COR-L47 (cell line): ENCODE measurements around the gene KIFC1.
"Not testable (repeated sequence)": the region's sequence is repeated elsewhere in the genome, so short reads cannot be mapped to it uniquely, and the experiment has no call there.

Experiments used
- DNase-seq: peaks from one replicate; lab custom pipeline; 2025; lab: John Stamatoyannopoulos, UW

The KIFC1 gene, protein sequence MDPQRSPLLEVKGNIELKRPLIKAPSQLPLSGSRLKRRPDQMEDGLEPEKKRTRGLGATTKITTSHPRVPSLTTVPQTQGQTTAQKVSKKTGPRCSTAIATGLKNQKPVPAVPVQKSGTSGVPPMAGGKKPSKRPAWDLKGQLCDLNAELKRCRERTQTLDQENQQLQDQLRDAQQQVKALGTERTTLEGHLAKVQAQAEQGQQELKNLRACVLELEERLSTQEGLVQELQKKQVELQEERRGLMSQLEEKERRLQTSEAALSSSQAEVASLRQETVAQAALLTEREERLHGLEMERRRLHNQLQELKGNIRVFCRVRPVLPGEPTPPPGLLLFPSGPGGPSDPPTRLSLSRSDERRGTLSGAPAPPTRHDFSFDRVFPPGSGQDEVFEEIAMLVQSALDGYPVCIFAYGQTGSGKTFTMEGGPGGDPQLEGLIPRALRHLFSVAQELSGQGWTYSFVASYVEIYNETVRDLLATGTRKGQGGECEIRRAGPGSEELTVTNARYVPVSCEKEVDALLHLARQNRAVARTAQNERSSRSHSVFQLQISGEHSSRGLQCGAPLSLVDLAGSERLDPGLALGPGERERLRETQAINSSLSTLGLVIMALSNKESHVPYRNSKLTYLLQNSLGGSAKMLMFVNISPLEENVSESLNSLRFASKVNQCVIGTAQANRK

DNA sequence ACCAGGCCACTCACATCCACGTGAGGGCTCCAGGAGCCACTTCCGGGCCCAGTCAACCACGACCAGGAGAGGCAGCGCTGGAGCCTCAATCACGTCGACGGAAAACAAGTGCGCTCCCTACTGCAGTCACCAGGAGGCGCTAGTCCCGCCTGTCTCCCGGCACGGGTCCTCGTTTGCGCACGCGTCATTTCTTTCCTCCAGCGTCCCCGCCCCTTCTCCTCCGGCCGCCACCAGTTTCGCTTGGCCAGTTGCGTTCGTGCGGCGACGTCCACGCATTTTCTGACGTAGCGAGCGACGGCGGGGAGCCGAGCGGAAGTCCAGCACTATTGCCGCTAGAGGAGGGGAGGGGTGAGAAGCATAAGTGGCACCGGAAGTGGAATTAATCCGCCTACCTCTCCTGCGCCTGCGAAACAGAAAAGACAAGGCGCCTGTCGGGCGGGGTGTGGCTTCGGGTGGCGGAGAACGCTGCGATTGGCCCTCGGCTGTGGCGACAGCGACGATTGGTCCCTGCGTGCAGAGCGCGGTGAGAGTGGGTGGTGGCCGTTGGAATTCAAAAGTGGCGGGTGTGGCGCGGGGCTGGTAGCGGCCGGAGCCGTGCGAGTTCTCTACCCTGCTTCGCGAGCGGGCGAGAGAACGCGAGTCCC is at the start of gene KIFC1:
KIFC1 (plus strand) TSS at position 546 of the 644 bp plus-strand sequence. CDS start 163 bp downstream, outside the sequence.
- DNase-seq, result peak; percentile 100

DNA sequence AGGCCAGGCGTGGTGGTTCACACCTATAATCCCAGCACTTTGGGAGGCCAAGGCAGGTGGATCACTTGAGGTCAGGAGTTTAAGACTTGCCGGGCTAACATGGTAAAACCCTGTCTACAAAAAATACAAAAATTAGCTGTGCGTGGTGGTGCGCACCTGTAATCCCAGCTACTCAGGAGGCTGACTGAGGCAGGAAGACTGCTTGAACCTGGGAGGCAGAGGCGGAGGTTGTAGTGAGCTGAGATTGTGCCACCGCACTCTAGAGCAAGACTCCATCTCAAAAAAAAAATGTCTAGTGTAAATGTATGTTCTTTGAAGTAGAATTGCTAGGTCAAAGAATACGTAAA is 48.0 kb upstream of the KIFC1 start:
- DNase-seq, result not testable (repeated sequence)

DNA sequence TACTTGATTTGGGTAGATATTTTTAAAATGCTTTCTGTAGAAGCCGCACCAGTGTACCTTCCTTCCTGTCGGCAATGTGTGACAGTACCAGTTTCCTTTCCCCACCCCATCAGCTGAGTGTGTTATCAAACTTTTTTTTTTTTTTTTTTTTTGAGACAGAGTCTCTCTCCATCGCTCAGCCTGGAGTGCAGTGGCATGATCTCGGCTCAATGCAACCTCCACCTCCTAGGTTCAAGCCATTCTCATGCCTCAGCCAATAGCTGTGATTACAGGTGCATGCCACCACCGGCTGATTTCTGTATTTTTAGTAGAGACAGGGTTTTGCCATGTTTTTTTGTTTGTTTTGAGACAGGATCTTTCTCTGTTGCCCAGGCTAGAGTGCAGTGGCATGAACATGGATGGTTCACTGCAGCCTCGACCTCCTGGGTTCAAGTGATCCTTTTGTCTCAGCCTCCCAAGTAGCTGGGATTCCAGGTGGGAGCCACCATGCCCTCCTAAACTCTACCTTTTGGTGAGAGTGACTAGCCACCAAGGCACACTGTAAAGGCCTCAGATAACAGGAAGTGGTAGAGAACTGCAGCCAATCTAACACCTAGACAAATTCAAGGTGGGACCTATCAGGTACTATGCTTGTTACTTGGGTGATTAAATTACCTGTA is 47.5 kb upstream of the KIFC1 start:
- no peak for DNase-seq

DNA sequence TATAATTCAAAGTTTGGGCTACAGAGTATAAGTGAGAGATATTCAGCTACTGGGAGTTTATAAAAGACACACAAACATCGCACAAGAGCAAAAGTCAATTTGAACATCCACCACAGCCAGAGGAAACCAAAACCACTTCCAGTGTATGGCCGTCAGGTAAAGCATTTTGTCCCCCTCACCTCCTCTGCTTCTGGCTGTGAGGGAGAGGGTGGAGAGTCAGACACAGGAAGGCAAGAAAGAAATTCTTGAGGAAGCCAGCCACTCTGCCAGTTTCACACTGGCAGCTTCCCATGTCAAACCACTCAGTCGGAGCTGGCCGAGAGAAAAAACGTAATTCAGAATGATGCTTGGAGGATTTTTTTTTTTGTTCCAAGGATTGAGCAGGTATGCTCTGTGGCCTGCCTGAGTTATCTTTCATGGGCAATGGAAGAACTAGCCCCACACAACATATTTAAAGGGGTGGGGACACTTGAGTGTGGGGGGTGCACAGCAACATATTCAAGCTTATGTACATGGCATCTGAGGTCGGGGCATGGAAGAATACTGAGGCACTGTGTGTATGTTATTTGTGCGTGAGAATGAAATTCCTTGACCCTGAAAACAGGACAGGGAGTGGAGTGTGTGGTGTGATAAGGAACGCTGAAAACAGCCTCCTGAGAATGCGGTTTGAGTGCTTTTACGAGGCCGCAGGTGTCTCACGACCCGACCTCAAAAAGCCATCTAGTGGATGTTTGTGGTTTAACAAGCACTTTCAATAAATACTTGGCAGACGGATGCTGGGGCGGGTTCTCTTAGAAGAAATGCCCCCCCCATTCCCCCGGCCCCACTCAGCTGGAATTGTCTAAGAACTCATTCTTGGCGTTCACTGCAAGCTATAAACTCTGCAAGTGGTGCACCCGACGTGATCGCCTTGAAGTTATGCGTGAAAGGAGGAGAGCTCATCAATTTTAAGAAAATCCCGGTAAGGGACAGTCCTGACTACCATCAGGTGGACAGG is 46.6 kb upstream of the KIFC1 start:
- DNase-seq, result peak; percentile 80

DNA sequence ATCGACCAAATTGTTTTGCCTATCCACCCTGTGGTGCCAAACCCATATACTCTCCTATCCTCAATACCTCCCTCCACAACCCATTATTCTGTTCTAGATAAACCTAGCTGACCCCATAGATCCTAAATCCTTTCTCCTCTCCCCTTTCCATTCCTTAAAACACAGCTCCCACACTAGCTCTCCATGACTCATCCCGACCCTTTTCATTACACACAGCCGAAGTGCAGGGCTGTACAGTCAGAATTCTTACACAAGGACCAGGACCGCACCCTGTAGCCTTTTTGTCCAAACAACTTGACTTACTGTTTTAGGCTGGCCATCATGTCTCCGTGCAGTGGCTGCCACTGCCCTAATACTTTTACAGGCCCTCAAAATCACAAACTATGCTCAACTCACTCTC is 44.7 kb upstream of the KIFC1 start:
- not testable (repeated sequence) for DNase-seq

DNA sequence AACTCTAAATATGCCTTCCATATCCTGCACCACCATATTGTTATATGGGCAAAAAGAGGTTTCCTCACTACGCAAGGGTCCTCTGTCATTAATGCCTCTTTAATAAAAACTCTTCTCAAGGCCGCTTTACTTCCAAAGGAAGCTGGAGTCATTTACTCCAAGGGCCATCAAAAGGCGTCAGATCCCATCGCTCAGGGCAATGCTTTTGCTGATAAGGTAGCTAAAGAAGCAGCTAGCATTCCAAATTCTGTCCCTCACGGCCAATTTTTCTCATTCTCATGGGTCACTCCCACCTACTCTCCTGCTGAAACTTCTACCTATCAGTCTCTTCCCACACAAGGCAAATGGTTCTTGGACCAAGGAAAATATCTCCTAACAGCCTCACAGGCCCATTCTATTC is 43.8 kb upstream of the KIFC1 start:
- no peak for DNase-seq

DNA sequence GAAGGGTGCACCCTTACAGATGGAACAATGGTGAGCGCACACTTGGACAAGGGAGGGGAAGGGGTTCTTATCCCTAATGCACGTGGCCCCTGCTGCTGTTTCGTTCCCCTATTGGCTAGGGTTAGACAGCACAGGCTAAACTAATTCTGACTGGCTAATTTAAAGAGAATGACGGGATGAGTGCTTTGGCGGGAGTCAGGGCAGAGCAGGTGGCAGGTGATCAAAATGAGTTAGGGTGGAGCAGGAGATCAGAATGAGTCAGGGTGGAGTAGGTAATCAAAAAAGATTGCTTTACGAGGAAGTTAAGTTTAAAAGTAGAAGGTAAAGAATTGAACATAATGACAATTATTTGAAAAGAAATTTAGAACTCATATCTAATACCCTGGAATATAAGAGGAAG is 35.8 kb upstream of the KIFC1 start:
- DNase-seq, result not testable (repeated sequence)

DNA sequence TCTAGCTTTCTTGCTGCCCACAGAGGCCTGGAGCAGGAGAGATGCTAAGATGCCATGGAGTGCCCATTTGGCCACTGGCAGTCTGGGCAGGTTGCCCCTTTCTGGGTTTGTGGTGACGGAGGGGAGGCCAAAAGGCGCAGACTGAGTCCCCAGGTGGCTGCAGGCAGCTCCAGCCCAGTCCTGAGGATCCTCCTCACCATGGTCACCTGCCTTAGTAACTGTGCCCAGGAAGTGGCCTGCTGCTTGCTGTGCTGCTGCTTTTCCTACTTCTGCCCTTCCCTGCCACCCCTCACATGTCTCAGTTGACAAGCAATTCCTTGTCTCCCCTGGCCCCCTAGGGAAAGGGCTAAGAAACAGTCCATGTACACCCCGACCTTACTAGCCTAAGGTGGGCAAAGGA is 35.3 kb upstream of the KIFC1 start:
- no peak for DNase-seq

DNA sequence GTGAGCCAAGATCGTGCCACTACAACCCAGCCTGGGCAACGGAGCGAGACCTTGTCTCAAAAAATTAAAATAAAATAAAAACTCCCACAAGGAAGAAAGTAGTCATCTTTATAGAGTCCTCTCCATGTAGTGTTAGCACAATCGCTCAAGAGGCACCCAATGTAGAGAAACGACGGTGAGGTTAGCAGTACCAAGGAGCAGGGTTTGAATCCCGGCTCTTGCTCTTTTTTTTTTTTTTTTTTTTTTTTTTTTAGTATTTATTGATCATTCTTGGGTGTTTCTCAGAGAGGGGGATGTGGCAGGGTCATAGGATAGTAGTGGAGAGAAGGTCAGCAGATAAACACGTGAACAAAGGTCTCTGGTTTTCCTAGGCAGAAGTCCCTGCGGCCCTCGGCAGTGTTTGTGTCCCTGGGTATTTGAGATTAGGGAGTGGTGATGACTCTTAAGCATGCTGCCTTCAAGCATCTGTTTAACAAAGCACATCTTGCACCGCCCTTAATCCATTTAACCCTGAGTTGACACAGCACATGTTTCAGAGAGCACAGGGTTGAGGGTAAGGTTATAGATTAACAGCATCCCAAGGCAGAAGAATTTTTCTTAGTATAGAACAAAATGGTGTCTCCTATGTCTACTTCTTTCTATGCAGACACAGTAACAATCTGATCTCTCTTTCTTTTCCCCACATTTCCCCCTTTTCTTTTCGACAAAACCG is 34.3 kb upstream of the KIFC1 start:
- not testable (repeated sequence) for DNase-seq

DNA sequence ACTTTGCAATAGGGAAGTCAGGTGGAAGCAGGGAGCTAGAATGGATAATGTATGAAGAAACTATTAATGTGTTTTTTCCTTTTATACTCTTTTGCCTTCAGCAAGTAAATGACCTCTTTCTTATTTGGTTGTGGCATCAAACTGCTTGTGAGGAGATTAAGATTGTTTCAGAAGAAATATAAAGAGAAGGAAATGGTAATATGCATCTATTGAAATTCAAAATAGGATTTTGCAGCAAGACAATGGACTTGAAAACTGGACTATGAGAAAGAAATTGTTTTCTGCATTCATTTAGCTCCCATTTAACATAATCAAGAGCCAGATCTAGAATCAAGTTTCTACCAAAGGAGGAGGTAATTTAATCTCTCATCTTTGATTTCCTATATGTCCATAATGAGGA is 32.3 kb upstream of the KIFC1 start:
- no peak for DNase-seq

DNA sequence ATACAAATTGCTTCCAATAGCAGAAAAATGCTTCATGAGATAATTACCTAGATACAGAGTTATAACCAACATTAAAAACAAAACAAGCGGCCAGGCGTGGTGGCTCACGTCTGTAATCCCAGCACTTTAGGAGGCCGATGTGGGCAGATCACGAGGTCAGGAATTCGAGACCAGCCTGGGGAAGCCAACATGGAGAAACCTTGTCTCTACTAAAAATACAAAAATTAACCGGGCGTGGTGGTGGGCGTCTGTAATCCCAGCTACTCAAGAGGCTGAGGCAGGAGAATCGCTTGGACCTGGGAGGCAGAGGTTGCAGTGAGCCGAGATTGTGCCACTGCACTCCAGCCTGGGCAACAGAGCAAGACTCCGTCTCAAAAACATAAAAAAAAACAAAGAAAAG is 28.1 kb upstream of the KIFC1 start:
- not testable (repeated sequence) for DNase-seq

DNA sequence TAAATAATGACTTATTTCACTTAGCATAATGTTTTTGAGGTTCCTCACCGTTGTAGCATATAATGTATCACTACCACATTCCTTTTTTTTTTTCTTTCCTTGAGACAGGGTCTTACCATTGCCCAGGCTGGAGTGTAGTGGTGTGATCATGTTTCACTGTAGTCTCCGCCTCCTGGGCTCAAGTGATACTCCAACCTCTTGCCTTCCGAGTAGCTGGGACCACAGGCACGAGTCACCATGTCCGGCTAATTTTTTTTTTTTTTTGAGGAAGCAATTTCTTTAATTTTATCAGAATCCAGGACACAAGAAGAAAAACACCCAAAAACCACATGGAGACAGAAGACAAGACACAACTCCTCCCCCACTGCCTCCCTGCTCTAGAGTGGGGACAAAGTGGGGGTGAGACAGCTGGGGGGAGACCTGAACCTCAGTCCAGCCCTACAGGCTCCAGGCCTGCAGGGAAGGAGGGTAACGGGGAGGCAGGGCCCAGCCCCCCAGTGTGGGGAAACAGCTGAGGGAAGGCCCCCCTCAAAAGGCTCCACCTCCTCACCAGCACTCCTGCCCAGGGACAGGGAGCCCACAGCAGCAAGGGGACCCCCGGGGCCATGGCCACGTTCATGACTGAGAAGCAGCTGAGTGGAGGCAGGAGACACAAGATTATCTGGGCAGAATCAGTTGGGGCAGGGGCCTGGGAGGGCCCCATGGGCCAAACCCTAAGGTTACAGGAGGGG is 27.0 kb upstream of the KIFC1 start:
- not testable (repeated sequence) for DNase-seq

DNA sequence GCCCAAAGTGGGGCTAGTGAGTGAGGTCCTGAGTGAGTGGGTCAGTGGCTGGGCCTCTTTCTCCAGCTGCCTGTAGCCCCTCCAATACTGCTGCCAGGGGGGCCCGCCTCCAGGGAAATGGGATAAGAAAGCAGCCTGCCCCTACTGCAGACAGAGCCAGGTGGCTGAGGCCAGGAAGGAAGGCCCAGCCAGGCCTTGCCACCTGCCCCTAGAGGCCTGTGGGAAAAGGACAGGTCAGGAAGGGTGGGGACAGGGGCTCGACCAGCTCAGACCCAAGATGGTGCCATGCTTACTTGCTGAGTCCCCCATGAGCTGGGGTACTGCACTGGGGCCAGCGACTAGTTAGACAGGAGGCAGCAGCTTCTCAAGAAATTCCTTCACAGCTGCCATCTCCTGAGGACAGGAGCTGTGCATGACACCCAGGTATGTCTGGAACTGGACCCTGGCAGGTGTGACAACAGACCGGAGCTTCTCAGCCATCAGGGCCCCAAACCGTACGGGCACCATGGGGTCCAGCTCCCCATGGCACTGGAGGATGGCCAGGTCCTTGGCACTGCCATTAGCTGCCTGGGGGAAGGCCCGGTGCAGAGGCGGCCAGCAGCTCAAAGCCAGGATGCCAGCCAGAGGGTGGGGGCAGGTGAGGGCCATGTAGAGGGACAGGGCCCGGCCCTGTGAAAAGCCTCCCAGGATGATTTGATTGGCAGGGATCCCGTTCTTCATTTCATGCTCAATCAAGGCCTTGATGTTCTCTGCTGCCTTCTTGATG is 26.2 kb upstream of the KIFC1 start:
- DNase-seq, result not testable (repeated sequence)

DNA sequence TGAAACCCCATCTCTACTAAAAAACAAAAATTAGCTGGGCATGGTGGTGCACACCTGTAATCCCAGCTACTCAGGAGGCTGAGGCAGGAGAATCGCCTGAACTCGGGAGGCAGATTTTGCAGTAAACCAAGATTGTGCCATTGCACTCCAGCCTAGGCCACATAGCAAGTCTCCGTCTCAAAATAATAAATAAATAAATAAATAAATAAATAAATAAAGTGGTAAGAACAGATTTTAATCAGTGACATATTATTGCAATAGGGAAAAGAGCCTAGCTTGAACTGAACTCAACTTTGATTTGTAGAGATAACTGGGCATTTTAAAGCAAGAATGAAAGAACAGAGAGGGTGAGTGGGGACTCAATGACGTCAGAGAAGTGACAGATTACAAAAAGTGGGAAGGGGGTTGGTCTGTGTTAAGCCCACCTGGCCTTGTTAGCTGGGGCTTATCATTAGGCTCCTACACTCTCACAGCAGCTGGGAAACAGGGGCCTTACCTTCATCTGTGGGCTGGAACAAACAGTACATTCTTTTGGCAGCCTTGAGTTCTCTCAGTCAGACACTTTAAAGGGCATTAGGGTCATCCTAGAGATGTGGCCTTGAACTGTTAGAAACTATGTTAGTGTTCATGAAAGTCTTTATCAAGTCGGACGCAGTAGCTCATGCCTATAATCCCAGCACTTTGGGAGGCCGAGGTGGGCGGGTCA is 24.5 kb upstream of the KIFC1 start:
- DNase-seq, result no peak

DNA sequence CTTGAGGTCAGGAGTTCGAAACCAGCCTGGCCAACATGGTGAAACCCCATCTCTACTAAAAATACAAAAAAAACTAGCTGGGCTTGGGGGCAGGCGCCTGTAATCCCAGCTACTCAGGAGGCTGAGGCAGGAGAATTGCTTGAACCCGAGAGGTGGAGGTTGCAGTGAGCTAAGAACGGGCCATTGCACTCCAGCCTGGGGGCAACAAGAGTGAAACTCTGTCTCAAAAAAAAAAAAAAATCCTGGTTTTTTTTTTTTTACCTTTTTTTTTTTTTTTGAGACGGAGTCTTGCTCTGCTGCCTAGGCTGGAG is 24.0 kb upstream of the KIFC1 start:
- DNase-seq, result not testable (repeated sequence)

DNA sequence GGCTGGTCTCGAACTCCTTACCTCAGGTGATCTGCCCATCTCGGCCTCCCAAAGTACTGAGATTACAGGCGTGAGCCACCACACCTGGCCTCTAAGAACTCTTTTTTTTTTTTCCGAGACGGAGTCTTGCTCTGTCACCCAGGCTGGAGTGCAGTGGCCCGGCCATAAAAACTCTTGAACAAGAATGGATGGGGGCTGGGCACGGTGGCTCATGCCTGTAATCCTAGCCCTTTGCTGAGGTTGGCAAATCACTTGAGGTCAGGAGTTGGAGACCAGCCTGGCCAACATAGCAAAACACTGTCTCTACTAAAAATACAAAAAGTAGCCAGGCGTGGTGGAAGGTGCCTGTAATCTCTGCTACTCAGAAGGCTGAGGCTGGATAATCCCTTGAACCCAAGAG is 19.7 kb upstream of the KIFC1 start:
- not testable (repeated sequence) for DNase-seq

DNA sequence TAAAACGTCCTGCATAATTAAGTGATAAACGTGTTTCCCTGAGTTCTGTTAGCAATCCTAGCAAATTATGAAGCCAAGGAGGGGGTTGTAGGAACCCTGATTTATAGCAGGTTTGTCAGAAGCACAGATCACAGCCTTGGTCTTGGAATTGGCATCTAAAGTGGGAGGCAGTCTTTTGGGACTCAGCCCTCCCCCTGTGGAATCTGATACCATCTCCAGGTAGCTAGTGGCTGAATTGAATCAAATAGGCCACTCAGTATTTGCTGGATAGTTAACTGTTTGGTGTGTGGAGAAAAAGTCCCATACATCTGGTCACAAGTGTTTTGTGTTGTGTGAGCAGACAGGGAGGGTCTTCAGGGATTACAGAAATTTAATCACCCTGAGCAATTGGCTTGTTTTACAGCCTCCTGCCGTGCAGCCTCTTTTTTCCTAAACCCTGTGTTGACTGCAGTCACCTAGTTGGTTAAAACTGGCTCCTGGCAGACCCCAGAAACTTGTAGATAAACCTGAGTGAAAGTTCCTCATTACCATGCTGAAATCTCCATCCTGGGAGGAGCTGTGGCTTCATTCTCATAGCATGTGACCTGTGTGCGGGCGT is 19.0 kb upstream of the KIFC1 start:
- no peak for DNase-seq
